Measurements from ENCODE around the gene NIP7. TPM values are rescaled to one million over a fixed set of nuclear protein-coding genes. Genes with fewer than 3 reads are reported as not detected.
A peak's percentile ranks its signal among the peaks of the same experiment; 100 is the strongest.

The NIP7 gene
- total RNA-seq, 6 donors from 2014 or later, result 2.7 to 21.0 (median 14.1) TPM

DNA sequence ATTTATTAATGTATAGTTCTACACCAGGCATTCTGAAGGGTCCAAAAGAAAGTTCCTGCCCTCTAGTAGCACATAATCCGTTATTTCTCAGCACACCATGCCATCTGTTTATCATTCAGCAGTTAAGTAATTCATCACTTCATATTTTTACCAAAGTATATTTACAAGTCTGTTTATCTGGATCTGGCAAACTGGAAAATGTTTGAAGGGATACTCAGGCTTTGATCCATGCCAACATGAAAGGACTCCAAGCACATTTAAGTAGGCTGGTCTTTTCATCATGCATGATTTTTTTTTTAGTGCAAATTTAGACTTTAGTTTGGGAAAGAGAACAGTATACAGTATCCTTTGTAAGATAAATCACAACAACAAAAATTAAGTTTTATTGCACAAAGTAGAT, 32.5 kb upstream of the NIP7 start:
- DNase-seq (no peak), ATAC-seq (ENCODE audit: low FRiP score in 2 of 2) (no peak)
- Histone ChIP-seq H3K27me3 (no peaks in the 10 kb centered on the region), H3K27ac (no peak overlapping the region), H3K36me3 (peaks cover 0 to 5% (median 0%) of the 10 kb centered on the region in 4 donors), H3K4me1 (peaks cover 6 to 8% (median 7%) of the 10 kb centered on the region in 4 donors), H3K4me3 (no peak overlapping the region), H3K9me3 (no peaks in the 10 kb centered on the region)
- no peak for TF ChIP-seq POLR2A (IDR thresholded peaks at IDR 0.05)
- no peak for TF ChIP-seq EP300 (IDR thresholded peaks at IDR 0.05)
- TF ChIP-seq CTCF (IDR thresholded peaks at IDR 0.05), result no peak
- no peak for TF ChIP-seq POLR2AphosphoS5 (IDR thresholded peaks at IDR 0.05)
- WGBS, 2 donors, result 61 to 66% methylated on average over 1 of the region's 1 CpG

DNA sequence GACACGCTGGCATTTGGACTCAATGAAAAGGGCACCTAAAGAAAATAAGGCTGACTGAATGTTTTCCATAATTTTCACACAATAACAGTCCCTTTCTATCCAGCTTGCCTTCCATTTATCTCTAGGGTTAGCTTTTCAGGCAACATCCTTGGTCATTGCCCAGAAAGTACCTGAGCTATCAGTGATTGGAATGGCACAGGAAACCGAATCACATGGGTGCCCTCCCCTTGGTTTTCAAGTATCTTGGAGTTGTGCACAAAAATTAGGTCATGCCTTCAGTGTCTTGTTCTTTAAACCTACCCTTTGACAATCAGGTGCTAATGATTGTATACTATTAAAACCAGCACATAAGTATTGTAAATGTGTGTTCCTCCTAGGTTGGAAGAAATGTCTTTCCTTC, 31.7 kb upstream of the NIP7 start:
- Histone ChIP-seq H3K27ac (no peak overlapping the region), H3K27me3 (no peaks in the 10 kb centered on the region), H3K36me3 (peaks cover 0 to 5% (median 0%) of the 10 kb centered on the region in 4 donors), H3K4me1 (peaks cover 13 to 15% (median 14%) of the 10 kb centered on the region in 4 donors), H3K9me3 (no peaks in the 10 kb centered on the region), H3K4me3 (no peak overlapping the region)
- DNase-seq, result no peak
- TF ChIP-seq POLR2A (IDR thresholded peaks at IDR 0.05), result no peak
- 87 to 89% methylated on average over 2 of the region's 2 CpGs for WGBS, 2 donors
- no peak for ATAC-seq (ENCODE audit: low FRiP score in 2 of 2)

GRCh38 chr16:69309316-69309715, 30.3 kb upstream of the NIP7 start:
- WGBS, 2 donors, result 85% methylated on average over 12 of the region's 12 CpGs

GRCh38 chr16:69310653-69311532, 28.7 kb upstream of the NIP7 start, which contains the start of gene VPS4A:
TSS of gene VPS4A (plus strand) at chr16:69311350. CDS start at chr16:69311512, 162 bp downstream.
- Histone ChIP-seq H3K36me3 (peaks cover 0 to 19% (median 16%) of the 10 kb centered on the region in 4 donors), H3K27ac (peak within 1 kb of the TSS; percentile 89 to 94 (median 92)), H3K27me3 (no peaks in the 10 kb centered on the region), H3K4me1 (peaks cover 13 to 32% (median 18%) of the 10 kb centered on the region in 4 donors), H3K9me3 (no peaks in the 10 kb centered on the region), H3K4me3 (peak within 1 kb of the TSS; percentile 82 to 99 (median 92))
- DNase-seq, result peak; percentile 97 to 99
- peak; percentile 99 to 100 for ATAC-seq (ENCODE audit: low FRiP score in 2 of 2)
- TF ChIP-seq EP300 (IDR thresholded peaks at IDR 0.05) (no peak), CTCF (IDR thresholded peaks at IDR 0.05) (peak; percentile 98 to 100 (median 99)), POLR2AphosphoS5 (IDR thresholded peaks at IDR 0.05) (peak; percentile 72 to 73), POLR2A (IDR thresholded peaks at IDR 0.05) (peak in 2 of 4 donors; percentile 81 to 86)
- 22 to 23% methylated on average over 15 to 28 of the region's 70 CpGs for WGBS, 2 donors

More at GRCh38 chr16:69309316-69309715, 30.3 kb upstream of the NIP7 start:
- DNase-seq, result no peak
- no peak for TF ChIP-seq POLR2A (IDR thresholded peaks at IDR 0.05)
- TF ChIP-seq CTCF (IDR thresholded peaks at IDR 0.05), result no peak
- TF ChIP-seq EP300 (IDR thresholded peaks at IDR 0.05), result no peak
- TF ChIP-seq POLR2AphosphoS5 (IDR thresholded peaks at IDR 0.05), result no peak
- no peak for ATAC-seq (ENCODE audit: low FRiP score in 2 of 2)
- Histone ChIP-seq H3K27ac (no peak overlapping the region), H3K9me3 (no peaks in the 10 kb centered on the region), H3K36me3 (peaks cover 0 to 6% (median 2%) of the 10 kb centered on the region in 4 donors), H3K27me3 (no peaks in the 10 kb centered on the region), H3K4me3 (no peak overlapping the region), H3K4me1 (peaks cover 13 to 30% (median 18%) of the 10 kb centered on the region in 4 donors)

Data from upper lobe of left lung (tissue), 6 donors.